ENCODE measurements around the gene DAAM1.

The DAAM1 gene

DNA sequence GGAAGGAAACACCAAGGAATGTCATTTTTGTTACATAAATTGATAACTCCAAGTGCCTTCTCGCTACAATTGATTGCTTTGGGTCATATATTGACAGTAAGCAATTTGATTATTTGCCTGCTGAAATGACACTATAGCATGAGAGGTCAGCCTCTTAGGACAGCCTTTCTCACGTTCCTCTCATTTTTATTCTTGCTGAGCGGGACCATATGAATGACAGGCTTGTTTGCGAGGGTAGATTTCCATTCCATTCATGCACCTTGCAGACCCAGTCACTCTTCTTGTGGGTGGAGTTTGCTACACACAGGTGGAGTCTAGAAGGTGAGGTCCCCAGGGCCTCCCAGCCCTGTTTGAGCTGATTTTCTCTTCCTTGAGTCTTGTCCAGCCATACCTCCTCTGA lies 27.3 kb downstream of the DAAM1 start:
- in situ Hi-C loops (cut with MboI; ENCODE audit: low sequenced_read_pairs) = no loop called here

DNA sequence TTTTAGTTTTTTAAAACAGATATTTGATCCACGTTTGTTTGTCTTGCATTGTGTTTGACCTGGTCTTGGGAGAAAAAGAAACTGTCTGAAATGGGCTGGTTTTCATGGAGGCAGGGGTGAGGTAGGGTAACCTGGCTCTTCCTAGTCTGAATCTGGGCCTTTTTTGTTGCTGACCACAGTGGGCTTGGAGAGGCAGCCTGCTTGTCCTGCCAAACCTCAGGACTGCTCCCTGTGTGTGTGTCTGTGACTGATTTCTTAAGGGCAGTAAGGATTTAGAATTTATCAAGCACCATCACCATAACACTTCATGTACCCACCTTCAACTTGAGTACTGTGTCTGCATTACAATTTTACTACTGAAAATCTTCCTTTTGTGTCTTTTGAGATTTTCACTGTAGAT lies 28.5 kb downstream of the DAAM1 start:
- in situ Hi-C loops (cut with MboI; ENCODE audit: low sequenced_read_pairs) = no loop called here

DNA sequence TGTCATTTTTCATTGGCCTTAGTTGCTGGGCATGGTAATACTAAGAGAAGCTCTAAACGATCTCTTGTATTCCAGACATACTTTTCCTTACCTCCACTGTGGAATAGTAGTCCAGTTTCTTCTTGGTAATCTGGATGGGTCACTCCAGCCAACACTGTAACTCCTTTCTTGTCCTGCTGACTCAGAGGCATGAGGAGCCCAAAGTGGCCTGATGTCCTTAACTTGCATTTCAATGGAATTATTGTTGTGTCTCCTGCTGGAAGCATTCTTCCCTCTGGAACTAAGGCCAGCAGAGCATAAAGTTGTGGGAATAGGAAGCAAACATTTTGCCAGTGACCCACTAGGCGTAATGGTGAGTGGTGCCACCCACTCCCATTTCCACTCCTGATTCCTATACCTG lies 33.1 kb downstream of the DAAM1 start:
- in situ Hi-C loops (cut with MboI; ENCODE audit: low sequenced_read_pairs) = no loop called here

DNA sequence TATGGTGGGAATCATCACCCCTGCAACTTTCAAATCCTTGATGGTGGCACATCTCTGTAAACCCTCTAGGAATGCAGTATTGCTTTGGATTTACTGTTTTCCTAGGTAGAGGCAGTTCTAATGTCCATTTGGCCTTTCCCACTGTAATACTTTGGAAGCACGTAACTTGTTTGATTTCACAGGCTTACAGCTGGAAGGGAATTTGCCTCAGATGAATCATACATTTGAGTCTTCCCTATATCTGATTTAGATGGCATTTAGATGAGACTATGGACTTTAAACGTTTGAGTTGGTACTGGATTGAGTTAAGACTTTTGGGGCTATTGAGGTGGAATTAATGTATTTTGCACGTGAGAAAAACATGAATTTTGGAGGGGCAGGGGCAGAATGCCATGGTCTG lies 35.9 kb downstream of the DAAM1 start:
- in situ Hi-C loops (cut with MboI; ENCODE audit: low sequenced_read_pairs) = no loop called here

DNA sequence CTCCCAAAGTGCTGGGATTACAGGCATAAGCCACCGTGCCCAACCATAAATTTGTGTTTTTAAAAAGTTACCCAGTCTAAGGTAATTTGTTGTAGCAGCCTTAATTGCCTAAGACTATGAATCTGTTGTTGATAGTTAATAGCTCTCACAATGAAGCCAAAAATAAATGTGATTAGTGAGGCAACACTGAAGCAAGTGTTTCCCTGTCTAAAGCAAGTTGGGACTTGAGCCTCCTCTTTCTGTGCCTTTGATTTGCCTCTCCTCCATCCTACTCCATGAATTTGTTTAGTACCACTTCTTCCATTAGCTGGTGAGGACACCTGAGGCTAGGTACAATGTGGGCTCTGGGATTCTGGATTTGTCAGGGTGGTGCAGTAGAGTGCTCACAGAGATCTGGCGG lies 36.8 kb downstream of the DAAM1 start:
- in situ Hi-C loops (cut with MboI; ENCODE audit: low sequenced_read_pairs) = no loop called here

DNA sequence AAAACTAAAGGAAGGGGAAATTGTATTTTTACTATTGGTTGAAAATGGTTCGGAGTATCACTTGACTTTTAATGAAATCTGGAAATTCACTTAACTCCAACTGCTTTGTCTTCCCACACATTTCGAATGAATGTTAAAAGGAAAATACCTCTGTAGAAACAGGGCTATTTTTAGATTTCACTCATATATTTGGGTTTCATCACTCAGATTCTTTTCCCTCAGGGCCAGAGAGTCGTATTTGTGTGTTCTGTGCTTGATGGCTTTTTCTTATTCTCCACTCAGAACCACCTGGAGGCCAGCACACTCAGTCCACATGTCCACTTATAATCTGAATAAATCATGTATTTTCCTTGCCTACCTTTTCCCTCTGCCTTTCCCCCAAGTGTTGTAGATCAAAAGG lies 40.0 kb downstream of the DAAM1 start:
- in situ Hi-C loops (cut with MboI; ENCODE audit: low sequenced_read_pairs) = no loop called here

DNA sequence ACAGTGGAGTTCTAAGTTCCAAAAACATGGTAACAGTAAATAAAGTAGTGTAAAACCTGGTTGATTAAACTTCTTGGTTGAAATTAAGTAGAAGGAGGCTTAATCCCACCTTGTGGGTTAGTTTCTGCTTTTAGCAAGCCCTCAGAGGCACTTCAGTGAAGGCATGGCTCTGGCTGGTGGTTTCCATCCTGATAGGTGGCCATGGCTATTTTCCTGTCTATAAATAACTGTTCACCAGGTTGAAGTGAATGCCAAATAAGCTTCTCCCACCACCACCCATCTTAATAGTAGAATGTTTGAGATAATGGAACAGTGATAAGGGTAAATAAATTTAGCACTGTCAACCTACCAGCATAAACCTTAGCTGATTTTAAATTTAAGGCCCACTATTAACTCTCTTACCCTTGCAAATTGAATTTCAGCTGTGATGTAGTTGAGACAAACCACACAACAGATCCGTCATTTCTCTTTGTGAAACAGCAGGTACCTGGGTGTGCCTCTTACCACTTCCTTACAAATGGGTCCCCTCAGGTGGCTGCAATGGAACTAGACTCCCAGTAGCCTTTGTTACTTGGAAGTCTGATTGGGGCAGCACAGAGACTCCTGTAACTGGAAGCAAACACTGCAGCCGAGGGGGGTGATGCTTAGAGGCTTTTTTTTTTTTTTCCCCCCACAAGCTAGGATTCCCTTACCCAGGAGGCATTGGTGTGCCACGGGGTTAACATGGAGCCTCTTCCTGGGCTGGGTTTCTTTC lies 41.4 kb downstream of the DAAM1 start:
- in situ Hi-C loops (cut with MboI; ENCODE audit: low sequenced_read_pairs) = no loop called here

DNA sequence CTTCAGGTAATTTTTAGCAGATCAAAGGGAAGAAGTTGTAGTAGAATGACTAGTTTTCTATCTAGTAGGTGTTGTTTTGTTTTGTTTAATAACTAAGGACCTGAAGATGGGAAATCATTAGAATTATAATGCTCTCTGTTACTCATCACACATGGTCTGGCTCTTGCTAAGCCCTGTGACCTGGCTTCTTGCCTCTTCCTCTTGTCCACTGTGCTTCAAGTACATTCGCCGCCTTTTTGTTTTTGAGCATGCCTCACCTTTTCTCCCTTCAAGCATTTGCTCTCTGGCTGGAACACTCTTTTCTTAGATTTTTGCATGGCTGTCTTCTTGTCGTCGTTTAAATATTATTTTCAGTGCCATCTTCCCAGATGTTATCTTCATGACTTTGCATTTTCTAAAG lies 47.7 kb downstream of the DAAM1 start:
- in situ Hi-C loops (cut with MboI; ENCODE audit: low sequenced_read_pairs) = no loop called here

DNA sequence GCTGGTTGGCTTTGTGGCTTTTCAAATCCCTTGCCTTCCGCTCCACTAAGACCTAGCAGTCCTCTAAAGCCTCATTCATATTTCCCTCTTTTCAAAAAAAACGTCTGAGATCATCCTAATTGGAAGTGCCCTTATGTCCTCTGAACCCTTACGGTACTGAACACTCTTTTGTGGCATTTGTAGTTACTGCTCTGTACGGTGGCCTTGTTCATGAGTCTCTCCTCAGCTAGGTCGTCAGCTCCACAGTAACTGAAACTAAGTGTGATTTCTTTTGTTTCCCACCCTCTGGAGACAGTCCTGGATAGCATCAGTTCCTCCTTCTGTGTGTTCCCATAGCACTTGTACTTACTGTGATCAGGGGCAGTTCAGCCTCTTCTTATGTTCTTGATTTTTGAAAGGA lies 49.7 kb downstream of the DAAM1 start:
- in situ Hi-C loops (cut with MboI; ENCODE audit: low sequenced_read_pairs) = no loop called here

DNA sequence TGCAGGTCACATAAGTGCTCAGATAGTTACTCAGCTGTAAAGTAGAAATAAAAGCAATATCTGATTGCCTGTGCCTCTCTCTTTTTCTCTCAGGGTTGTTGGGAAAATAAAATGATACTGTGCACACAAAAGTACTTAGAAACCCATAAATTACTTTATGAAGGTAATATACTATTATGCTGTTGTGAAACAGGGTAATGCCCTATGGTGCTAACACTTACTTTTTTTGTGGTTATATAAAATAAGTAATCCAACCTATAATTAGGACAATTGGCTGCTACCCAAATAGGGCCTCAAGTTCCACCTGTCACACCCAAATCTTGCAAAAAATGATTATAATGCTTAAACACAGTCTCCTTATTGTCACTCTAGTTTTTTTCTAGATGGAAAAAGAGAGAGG lies 50.6 kb downstream of the DAAM1 start:
- in situ Hi-C loops (cut with MboI; ENCODE audit: low sequenced_read_pairs) = no loop called here

DNA sequence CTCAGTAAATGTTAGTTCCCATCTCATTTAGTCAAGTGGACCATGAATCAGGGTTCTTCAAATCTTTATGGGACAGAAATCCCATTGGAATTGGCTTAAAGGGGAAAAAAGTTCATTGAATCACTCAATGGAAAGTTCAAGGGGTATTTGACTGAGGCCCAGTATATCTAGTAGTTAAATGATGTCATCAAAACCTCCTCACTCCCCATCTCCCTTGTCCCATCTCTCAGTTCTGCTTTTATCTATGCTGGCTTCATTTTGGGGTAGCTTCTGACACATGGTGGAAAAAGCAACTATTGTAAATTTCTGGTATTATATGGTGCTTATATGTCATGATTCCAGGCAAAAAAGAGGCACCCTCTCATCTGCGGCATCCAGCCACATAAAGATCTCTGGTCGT lies 51.9 kb downstream of the DAAM1 start:
- in situ Hi-C loops (cut with MboI; ENCODE audit: low sequenced_read_pairs) = no loop called here

DNA sequence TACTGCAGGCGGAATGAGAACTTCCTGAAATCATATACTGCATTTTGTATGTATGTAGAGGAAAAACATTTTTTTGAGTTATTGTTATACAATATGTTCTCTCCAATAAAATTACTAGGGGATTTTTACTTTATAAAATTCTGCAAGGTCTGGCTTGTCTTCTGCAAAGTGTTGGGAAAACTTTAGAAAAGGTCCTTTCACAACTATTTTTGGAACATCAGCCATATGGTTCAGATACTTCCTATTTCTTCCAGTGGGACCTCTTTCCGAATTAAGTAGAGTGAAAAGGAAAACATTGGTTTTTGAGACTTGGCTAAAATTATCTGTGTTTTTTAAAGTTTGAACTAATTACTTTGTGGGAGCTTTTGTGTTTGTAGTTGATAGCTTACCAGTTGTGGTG lies 52.7 kb downstream of the DAAM1 start:
- in situ Hi-C loops (cut with MboI; ENCODE audit: low sequenced_read_pairs) = no loop called here

DNA sequence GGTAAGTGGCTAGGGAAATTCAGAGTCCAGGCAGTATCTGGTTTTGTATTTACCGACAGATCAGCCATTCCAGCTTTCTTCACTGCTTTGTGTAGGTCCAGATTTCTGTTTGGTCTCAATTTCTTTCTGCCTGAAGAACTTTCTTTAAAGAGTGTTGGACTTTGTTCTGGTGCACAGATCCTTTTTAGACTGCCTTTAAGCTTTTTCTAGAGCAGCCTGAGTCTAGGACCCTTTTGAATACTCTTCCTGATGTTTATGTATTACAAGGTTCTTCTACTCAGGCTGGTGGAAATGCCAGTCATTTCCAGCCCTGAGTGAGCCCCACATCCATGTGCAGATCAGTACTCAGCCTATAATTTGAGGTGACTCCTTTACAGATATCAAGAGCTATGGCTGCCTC lies 54.7 kb downstream of the DAAM1 start:
- in situ Hi-C loops (cut with MboI; ENCODE audit: low sequenced_read_pairs) = no loop called here

DNA sequence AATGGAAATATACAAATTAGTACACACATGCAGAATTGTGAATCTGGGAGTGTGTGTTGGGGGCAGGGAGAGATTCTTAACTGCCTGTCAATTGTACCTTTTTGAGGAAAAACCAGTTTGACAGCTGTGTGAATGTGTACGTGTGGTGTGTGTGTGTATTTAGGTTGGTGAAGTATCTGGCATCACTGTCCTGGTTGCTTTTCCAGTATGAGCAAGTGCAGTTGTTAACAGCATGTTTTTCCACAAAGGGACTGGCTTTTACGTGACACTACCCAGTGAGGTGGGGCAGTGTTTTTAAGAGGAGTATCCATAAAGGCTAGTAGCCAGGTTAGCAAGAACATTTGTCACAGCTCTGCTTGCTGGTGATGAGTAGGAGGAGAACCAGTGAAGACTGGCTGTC lies 56.1 kb downstream of the DAAM1 start:
- in situ Hi-C loops (cut with MboI; ENCODE audit: low sequenced_read_pairs) = no loop called here

DNA sequence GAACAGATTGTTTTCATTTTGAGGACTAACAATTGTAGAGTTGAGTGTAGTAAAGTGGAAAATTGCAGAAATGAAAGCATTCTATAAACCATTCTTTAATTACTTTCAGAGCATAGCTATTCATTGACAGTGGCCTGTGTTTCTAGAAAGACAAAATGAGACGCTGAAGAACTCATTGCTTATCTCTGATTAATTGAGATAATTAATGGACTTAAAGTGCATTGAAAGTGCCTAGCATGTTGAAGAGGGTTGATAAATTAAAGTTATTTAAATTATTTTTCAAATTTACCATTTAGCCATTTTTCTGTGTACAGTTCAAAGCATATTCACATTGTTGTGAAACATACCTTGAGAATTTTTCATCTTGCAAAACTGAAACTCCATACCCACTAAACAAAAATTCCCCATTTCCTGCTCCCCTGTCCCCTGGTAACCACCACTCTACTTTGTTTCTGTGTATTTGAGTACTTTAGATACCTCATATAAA lies 57.4 kb downstream of the DAAM1 start:
- in situ Hi-C loops (cut with MboI; ENCODE audit: low sequenced_read_pairs) = no loop called here

DNA sequence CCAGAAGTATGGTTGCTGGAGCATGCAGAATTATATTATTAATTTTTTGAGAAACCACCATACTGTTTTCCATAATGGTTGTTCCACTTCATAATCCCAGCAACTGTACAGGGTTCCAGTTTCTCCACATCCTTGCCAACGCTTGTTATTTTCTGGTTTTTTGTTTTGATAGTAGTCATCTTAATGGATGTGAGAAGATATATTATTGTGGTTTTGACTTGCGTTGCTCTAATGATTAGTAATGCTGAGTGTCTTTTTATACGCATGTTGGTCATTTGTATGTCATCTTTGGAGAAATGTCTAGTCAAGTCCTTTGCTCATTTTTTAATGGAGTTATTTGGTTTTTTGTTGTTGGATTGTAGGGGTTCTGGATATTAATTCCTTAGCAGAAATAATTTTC lies 58.1 kb downstream of the DAAM1 start:
- in situ Hi-C loops (cut with MboI; ENCODE audit: low sequenced_read_pairs) = no loop called here

DNA sequence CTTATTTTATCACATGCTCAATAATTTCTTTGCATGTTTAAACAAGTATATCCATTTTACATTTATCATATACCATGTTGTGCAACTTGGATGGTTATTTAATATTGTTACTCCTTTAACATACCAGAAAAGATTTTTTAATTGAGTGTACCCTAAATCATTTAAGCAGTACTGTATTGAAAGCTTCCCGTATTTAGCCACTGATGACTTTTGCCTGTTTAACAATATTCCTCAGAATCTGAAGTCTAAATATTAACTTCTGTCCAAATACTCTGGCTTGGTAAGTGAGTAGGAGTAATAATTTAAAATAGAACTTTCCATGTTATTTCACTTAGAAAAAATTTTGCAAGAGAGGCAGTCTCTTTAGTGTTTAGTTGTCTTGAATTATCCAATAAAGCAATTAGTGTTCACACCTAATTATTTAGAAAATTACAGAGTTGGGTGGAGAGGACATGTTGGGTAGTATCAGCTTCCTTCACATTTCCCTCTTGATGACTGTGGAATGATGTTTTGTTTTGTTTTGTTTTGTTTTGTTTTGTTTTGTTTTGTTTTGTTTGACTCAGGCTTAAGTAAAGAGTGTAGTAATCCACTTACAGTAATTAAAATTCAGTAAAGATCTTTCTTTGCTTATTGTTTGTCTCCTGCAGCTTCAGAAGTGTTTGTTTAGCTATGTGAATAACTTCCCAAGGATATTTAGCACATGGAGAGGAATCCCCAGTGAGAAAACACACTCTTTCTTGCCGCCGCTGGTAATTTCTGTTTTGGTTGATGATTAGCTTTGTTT lies 59.5 kb downstream of the DAAM1 start:
- in situ Hi-C loops (cut with MboI; ENCODE audit: low sequenced_read_pairs) = no loop called here

DNA sequence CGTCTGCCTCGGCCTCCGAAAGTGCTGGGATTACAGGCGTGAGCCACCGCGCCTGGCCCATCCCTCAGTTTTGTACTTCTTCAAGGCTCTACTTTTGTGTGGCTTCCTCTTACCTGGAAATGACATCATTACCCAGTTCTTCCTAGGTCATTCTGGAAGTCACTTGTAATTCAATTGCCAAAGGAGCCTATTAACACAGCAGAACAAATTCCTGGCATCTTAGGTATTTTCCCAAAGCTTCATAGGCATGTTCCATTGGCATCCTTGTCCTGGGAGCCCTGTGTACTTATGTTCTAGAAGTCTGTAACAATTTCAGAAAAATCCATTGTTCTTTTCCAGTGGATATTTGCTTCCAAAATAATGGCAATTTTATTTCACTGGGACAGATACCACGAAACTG lies 60.6 kb downstream of the DAAM1 start:
- in situ Hi-C loops (cut with MboI; ENCODE audit: low sequenced_read_pairs) = no loop called here

DNA sequence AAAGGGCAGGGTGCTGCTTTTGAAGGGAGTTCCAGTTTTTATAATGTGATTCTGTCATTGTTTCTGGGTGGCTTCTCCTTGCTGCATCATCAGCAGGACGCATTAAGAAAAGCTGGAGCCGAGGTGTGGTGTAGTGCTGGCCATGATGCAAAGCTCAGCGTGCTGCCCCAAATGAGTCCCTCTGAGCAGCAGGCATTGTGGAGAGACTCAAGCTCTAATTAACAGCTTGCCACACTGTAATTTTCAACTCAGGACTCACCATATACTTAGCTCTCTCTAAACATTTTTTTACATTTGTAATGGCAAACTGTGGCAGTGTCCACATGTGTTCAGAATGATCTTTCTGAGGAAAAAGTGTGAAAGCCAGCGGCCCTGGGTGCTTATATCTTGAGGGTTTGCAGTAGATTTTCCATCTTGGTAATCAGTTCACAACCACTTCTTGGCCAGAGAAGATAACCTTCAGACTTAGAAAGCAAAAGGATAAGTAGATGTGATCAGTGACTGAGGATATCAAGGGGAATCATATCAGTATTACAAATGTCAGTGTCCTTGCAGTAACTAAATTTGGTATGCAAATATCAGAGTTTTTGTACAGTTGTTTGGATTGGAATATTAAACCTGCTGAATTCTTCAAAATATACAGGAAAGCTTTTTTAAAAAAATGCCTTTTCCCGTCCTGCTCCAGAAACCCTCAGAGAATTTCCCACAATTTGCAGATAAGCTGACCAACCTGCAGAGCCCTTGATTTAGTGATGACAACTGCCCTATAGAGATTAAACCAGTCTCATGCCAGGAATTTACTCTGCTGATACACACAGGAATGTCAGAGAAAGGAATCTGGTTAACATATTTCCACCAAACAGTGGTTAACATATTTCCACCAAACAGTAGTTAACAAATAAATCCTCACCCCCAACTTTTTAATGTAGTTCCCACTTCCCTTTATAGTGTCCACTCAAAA lies 63.6 kb downstream of the DAAM1 start:
- in situ Hi-C loops (cut with MboI; ENCODE audit: low sequenced_read_pairs) = no loop called here

DNA sequence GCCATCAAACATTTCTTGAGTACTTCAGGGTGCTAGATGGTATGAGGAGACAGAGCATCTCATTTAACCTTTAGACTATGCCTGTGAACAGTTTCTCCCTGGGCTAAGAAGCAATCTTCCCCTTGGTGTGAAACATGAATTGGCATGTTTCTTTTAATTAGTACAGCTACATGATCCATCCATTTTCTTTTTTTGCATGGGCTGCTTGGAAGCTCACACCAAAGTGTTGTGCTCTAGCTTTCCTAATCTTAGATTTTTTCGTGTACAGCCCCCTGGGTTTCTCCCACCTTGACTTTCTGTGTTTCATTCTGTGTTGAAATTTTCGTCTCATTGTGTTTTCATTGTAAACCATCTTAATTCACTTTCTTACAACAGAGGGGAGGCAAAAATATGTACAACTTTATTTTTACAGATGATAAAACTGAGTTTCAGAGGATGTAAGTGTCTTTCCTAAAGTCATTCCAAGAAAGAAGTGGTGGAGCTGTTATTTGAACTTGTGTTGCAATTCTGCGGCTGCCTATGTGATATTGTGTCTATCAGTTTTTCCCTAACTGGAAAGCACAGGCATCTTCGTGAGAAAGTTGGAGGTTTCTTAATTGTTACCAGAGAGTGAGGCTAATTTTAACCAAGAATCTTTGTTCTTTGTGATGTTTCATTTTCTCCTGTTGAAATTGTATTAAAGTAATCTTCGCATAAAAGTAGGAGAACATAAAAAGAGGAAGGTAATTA lies 64.5 kb downstream of the DAAM1 start:
- in situ Hi-C loops (cut with MboI; ENCODE audit: low sequenced_read_pairs) = no loop called here

DNA sequence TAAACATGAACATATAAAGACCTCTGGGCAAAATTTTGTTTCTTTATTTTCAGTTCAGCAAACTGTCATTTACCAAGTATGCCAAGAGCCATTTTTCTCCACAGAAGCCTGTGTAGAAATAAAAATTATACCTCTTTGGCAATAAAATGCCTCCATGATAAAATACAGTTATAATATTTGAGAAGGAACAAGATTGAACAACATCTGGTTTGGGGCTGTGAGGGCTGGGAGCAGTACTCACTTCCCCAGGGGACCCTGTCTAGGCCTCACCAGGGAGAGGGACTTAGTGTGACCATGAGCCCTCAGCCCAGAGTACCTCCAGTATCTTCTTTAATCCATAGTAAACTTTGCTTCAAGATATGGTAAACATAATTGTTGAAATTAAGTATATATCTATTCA lies 65.1 kb downstream of the DAAM1 start:
- in situ Hi-C loops (cut with MboI; ENCODE audit: low sequenced_read_pairs) = no loop called here
